Stimulated activated CD4-positive, alpha-beta T cell treated with anti-CD3 and anti-CD28 coated beads, Interleukin-2, amount 100 ng/mL, for 4 hours (primary cell): ENCODE results near the gene NSDHL.

ENCODE experiments used
- DNase-seq: peaks from one replicate; pipeline ENCODE4 v3.0.0-alpha.2; 2020; ENCODE audit warnings: low read depth

NSDHL gene

DNA sequence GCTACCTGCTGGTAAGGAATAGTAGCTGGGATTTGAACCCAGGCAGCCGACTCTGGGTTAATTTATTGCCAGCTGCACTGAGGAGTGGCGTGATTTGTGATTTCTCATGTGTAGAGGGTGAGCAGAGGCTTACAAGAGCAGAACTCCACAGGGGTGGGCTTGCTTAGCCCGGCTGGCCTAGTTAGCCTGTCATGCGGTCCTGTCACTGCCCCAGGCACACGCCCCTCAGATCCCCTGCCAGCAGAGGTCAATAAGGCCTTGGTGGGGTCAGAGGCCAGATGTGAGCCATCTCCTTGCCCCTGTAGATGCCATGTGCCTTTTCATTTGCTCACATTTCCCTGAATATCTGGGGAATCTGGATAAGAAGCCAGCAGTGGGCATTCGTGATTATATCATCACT lies 13.4 kb downstream of the NSDHL start:
- no peak for DNase-seq

DNA sequence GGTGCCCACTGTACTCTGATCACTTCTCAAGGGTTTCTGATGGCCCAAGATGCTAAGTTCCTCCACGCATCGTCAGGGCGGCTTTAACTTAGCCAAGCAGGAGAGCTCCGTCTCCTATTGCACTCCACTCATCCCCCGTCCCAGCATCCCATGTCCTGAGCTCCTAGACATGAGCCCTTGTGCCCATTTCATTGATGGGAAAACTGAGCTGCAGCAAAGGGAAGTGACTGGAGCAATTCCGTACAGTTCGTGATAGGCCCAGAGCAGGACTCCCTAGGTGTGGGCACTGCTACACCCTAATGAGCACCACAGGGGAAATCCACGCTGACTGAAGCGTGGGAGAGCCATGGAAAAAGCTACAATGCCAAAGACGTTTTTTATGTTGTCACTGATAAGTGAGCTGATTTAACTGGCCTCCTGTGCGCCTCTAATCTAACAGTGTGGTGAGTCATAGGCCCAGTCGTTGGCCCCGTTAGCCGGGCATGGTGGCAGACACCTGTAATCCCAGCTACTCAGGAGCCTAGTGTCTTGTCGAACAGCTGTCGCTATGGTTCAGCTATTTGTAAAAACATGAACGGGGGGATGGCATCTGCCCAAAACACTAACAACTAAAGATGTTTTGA lies 14.9 kb downstream of the NSDHL start:
- no peak for DNase-seq

DNA sequence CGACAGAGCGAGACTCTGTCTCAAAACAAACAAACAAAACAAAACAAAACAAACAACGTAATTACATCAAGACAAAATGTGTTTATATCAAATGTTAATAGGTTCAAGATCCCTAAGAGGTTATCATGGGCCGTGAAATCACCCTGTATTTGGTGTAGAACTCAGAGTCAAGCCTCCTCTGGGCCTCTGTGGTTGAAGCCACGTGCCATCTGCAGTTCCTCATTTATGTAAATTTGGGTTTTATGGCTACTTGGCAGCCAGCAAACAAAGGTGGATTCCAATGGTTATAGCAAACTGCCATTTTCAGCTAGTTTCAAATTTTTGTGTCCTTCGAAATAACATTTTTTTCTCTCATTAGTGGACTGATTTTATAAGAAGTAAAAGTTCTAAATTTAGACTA lies 16.4 kb downstream of the NSDHL start:
- DNase-seq: no peak

DNA sequence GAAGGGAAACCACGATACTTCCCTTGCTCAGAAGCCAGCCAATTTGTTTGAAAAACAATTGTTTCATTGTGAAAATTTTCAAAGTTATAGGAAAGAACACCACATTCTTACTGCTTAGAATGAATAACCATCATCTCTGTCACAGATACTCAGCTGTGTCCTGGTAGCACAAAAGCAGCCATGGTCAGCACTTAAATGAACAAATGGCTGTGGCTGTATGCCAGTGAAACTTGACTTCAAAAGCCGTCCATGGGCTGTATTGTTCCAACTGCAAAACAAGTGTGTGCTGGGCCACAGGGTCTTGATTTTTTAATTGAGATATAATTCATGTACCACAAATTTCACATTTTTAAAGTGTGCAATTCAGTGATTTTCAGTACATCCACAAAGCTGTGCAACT lies 19.6 kb downstream of the NSDHL start:
- DNase-seq: no peak

DNA sequence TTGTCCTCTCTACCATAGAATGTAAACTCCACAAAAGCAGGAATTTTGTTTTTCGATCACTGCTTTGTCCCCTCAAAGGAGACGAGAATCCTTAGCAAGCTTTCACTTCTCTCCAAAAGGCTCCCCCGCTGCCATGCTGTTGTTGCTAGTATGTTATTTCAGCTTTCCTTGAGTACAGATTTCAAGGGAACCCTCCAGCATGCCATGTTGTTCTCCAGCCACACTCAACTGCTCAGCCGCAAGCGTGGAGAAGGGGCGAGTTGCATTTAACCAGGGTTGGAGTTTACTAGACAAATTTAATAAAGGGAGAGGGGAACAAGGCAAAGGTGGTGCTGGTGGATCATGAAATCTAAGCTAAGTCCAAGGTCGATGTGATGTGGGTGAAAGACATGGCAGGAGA lies 23.1 kb downstream of the NSDHL start:
- no peak for DNase-seq

DNA sequence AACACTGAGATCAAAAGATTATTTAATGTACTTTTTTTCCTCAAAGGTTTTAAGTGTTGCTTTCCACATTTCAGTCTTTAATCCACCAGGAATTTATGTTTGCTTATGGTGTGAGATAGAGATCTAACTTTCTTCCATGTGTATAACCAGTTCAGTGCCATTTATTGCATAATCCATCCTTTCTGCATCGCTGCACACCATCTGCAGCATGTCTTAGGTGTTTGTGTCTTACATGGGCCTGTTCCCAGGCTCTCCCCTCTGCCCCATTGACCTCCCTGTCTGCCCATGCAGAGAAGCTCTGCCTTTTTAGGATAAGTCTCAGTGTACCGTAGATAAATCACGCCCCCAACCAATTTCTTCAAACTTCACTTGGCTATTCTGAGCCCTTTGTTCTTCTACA lies 30.3 kb downstream of the NSDHL start:
- DNase-seq: no peak

DNA sequence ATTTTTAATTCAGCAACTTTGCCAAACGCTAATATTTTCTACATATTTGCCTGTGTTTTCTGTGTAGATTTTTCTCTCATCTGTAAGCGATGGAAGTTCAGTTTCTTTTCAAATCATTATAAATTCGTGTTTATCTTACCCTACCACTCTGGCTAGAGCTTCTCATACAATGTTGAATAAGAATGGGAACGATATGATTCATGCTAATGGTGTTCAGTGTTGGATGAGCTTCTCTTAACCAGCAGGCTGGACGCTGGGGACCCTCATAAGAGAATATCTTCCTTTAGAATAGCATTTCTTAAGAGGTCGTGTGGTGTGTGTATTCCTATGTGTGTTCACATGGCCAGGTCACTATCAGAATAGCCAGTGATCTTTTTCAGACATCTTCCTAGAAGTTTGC lies 31.0 kb downstream of the NSDHL start:
- no peak for DNase-seq

DNA sequence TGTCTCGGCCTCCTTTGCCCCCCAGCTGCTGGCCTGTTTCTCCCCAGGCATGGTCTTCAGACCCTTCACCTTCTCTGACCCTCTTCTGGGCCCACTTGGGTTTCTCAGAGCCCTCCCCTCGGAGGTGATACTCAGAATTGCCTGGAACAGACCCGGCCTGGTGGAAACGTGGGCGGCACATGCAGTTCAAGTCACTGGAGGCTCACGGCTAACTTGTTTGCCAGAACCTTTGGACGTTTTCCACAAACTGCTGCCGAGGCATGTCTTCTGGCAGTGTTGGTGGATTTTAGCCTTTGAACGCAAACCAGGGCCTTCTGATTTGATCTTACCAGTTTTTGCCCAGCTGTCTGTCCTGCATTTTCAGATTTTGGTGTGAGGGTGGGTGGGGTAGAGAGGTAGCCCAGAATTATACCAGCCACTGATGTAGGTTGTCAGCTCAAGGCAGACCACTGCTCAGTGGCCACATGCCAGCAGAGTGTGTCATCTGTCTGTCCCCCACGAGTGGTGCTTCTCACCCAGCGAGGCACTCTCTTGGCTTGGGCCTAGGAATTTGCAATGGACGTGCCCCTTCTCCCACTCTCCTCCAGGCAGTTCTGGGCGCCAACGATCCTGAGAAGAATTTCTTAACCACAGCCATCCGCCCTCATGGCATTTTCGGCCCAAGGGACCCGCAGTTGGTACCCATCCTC lies 34.5 kb downstream of the NSDHL start:
- no peak for DNase-seq

DNA sequence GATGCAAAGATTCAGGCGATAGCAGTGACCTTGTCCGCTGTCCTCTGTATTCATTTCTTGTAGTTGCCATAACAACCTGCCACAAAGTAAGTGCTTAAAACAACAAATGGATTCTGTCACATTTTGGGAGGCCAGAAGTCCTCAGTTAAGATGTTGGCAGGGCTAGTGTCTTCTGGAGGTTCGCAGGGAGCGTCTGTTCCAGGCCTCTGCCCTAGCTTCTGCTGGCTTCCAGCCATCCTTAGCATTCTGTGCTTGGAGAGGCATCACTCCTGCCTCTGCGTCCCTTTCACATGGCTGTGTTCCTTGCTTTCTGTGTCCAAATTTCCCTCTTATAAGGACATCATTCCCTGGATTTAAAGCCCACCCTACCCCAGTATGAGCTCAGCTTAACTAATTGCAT lies 35.5 kb downstream of the NSDHL start:
- DNase-seq: no peak

DNA sequence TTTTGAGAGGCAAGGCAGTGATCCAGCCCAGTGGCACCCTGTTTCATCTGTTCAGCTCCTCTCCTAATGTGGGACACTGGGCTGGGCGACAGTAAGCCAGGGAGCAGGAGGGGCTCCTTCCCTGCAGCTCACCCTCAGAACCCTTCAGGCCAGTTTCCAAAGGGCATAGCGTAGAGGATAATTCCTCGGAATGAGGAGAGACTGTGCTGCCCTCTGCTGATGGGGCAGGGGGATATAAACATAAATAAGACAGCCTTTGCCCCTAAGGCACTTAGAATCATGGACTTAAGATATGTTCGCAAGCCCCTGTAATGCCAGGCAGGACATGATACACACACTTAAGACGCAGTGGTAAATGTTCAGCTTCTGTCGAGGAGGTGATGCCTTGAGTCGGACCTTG lies 39.1 kb downstream of the NSDHL start:
- DNase-seq: no peak

DNA sequence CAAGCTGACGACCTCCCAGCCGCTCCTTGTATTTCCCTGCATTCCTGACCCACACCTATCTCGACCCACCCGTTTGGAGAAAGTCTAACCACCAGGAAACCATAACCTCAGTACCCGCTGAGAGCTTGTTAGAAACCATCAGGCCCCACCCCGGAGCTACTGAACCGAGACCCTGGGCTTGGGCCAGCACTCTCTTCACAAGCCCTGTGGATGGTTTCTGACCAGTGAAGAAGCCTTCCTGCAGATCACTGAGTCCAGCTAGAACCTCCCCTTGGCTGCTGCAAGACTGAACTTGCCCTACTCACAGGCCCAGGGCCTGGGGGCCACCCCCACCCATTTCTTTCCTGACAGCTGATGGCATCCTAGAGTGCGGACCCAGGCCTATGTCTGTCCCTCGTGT lies 40.4 kb downstream of the NSDHL start:
- DNase-seq: no peak

DNA sequence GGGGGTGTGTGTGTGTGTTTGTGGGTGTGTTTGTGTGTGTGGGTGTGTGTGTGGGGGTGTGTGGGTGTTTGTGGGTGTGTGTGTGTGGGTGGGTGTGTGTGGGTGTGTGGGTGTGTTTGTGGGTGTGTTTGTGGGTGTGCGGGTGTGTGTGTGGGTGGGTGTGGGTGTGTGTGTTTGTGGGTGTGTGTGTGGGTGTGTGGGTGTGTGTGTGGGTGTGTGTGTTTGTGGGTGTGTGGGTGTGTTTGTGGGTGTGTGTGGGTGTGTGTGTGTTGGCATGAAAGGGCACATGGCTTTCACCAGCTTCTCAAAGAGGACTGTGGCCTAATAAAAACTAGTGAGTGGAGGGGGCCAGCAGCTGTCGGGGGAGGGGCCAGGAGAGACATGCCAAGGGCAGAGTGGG lies 41.7 kb downstream of the NSDHL start:
- no peak for DNase-seq

DNA sequence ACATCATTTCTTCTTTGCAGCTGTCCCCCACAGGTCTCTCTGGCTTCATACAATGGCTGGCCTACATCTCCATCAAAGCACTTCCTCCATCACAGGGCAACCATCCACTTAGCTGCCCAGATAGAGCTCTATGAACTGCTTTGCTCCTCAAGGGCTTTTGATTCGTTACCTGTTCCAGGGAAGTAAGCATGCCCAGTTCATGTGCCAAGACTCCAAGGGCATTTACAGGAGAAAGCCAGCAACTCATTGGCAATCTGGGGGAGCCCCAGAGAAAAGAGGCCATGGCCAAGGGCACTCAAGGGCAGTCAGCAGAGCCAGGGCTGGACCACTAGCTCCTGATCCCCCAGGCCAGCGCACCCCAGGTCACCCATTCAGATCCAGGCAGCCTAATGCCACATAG lies 42.5 kb downstream of the NSDHL start:
- no peak for DNase-seq

DNA sequence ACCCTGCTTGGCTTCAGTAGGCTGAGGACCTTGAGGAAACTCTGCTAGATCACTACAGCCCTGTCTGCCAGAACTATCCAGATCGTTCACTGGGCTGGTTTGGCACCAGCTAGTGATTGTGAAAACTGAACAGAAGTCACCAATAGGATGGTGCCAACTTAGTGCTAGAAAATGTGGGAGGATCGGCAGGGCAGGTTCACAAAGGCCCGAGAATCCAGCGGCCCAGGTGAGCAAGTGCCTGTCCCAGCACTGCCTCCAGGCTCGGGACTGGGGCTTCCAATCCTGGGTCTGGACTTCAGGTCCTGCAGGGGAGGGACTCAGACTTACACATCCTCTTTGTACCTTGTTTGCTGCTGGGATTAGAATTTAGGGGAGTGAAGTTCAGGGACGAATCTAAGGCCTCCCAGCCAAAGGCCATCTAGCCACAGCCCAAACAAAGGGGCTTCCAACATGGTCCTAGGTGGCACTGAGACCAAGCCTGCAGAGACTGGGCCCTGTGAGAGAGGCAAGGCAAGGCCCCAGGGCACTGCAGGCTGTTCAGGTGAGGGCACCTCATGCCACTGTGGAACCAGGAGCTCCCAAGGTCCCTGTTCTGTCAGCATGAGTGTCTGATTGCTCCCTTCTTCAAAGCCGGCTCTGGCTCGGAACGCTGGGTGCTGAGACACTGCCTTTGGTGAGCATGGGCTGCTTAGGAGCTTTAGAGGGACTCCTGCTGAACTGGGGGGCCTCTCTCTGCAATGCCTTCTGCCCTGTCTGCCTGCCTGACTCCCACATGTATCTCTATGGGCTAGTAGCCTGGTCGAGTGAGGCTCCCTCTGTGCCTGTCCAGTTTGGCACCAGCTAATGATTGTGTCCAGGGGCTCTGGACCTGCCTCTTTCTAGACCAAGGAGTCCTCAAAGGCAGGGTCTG lies 46.3 kb downstream of the NSDHL start:
- no peak for DNase-seq

DNA sequence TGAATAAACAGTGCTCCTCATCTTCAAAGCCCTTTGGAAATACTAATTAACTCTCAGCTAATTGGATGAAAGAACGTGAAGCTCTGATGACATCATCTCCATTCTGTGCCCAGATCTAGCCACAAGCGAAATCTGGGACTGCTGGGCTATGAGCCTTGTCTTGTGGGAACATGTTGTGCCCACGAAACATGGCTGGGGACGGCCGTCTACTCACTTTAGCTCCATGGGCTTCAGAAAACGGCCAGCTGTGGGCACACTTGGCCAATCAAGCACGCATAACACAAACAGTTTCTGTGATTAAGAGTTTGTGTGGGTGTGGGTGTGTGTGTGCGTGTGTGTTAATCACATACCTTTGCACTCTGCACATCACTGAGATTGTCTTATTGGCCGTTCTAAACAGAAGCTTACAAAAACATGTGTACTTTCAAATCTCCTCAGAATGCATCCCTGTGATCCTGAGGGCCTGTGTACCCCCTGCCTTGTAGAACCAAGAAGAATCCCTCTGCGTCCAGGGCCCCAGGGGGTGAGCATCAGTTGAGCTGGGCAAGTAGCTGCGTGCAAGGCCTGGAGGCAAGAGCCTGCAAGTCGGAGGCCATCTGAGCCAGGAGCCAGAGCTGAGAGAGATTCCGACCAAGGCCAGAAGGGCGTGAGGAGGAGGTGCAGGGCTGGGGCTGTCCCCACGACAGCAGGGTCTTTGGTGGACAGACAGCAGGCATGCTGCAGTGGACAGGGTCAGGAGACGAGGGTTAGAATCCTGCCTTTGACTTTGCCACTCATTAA lies 48.3 kb downstream of the NSDHL start:
- no peak for DNase-seq

DNA sequence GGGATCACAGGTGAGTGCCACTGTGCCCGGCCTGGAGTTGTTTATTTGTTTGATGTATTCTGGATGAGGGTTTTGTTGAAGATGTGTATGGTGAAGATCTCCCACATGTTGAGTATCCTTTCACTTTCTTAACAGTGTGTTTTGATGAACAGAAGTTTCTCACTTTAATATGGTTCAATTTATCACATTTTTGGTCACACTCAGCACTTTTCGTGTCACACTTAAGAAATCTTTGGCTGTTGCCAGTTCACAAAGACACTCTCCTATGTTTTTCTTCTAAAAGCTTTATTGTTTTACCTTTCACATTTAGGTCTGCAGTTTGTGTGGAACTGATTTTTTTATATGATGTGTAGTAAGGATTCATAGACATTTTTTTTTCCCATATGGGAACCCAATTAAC lies 50.4 kb downstream of the NSDHL start:
- no peak for DNase-seq

DNA sequence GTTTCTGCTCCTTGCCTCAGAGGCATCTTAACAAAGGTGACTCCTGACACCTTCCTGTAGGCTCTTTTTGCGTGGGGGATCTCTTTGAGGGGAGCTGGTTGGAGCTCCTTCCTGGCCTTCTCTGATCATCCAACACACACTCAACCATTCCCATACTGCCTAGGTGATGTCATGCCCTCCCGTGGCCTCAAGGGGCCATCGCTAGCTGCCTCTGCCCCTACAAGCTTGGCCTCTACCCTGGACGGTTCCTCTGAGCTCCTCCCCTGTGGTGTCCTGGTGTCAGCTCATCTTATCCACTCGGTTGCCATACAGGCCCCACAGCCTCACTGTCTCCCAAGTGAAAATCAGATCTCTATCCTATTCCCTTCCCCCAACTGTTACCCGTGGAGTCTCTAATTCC lies 53.3 kb downstream of the NSDHL start:
- DNase-seq: no peak

DNA sequence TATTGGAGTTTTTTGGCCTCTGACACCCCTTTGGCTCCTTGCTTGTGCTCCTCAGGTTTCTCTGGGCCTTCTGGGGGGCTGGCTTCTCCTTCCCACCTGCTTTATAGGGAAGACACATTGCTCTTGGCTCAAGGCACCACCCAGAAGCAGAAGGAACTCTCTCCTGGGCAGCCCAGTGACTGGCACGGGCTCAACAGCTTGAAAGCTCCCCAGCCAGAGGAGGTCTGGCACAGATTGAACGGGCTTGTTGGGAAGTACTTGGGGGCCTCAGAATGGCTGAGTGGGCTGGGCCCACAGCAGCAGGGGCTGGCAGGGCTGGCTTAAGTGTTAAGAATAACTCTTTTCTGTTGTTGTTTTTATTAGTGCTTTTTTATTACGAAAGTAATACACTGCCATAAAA lies 55.9 kb downstream of the NSDHL start:
- no peak for DNase-seq

DNA sequence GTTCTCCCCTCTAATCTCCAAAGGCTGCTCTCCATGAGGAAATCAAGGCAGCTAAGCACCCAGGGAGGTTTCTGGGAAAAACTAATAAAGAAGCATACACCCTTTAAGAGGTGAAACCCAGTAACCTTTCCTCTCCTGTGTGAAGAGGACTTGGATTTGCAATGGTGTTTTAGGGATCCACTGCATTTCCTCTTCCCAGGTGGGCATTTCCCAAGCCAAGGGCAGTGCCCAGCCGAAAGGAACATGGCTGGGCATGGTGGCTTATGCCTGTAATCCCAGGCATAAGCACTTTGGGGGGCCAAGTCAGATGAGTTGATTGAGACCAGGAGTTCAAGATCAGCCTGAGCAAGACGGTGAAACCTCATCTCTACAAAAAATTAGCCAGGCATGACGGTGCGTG lies 61.6 kb downstream of the NSDHL start:
- DNase-seq: no peak

DNA sequence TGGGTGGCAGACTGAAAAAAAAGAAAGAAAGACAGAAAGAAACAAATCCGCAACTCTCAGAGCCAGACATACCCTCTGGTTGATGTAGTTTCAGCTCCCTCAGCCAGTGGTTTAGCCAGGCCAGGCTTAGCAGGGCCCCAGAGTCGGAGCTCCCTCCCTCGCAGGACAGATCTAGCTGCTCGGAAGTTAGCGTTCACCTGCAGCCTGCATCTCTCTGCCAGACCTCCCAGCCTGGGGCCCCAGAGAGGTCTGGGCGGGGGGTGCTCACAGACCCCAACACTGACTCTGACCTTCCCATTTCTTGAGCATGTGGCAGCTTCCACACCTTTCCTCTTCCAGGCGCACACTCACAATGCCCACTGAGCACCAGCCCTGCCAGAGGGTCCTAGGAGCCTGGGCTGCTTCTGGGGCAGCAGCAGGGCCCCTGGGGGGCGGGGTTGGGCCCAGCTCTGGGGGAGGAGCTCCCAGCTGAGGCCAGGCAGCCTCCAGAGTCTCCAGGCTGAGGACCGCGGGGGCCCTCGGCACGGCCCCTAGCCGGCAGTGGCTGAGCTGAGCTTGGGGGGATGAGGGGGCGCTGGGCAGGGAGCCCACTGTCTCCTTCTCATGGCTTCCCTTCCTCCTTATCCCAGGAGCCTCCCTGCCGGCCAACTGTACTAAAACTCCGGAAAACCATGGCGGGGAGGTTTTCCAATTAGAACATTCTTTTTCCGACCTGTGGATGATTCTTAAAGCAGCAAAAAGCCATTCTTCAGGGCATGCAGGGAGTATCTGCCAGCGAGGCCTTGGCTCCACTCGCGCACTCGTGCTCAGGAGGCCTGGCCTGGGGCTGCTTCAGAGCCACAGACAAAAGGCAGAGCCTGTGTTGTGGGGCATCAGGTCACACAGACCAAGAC lies 62.4 kb downstream of the NSDHL start:
- DNase-seq: no peak

DNA sequence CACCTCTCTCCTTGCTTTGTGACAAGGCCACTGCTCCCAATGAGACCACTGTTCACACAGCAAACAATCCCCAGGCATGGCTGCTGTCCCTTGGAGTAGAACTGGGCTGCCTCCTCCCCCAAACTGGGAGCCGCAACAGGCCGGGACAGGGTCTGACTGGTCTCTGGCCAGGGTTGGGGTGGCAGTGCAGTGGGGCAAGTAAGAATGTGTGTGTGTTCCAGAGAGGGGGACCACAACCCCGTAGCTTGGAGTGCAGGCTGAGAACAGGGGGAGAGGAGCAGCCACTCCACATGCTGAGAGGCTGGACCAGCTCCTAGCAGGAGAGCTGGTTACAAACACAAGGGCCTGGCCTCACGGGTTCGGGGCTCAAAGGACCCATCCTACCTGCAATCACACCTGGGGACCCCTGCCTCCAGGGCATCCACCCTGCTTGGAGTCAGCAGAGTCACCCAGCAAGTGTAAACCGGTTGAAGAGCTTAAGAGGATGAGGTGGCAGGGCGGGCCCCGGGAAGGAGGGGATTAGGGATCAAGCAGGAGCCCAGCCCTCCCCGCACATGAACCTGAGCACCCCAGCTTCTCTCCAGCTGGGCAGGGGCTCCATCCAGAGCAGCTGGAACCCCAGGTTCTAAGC lies 63.2 kb downstream of the NSDHL start:
- no peak for DNase-seq
